ENCODE results near the gene SMAD6. TPM values are rescaled to one million over a fixed set of nuclear protein-coding genes. Genes with fewer than 3 reads are reported as not detected.

SMAD6 gene
- polyA plus RNA-seq, 1 donor from 2014 or later, result 0.16 TPM

DNA sequence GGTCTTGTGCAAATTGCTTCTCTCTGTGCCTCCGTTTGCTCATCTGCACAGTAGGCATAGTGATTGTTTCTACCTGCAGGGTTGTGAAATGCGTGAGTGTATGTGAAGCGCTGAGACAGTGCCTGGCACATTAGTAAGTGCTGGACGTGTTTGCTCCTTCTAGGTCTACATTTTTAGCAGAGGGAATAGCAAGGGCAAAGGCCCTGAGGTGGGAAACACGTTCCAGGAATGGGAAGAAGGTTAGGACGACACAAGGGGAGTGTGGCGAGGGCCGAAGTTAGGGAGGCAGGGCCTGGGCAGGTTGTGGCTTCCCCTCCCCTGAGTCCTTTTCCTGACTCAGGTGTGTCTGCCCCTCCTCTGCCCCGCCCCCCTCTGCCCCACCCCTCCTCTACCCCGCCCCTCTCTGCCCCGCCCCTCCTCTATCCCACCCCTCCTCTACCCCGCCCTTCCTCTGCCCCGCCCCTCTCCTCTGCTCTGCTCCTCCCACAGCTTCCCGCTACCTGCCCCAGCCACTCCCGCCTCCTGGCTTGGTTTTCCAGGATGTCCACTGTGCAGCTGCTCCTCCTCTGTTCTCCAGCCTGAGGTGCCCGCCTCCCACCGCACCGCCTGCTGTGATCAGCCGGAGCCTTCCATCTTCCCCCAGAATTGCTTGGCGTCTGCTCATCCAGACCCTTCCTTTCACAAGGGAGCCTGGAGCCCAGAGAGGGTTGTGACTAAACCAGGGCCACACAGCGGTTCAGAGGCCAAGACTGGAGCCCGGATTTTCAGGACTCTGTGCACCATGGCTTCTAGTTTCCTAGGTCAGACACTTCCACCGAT, 31.1 kb upstream of the SMAD6 start:
- Histone ChIP-seq H2AFZ (ENCODE audit: low read depth, low read length) (no peak overlapping the region), H3K9me2 (ENCODE audit: insufficient read depth, low read length) (no peaks in the 10 kb centered on the region), H3K4me3 (ENCODE audit: low read length) (no peak overlapping the region), H3K4me2 (ENCODE audit: low read length) (no peak overlapping the region), H3K36me3 (ENCODE audit: insufficient read depth, low read length) (no peaks in the 10 kb centered on the region), H3F3A (ENCODE audit: insufficient read depth, low read length, poor library complexity, severe bottlenecking) (no peaks in the 10 kb centered on the region), H3K27me3 (ENCODE audit: insufficient read depth, low read depth, low read length) (no peaks in the 10 kb centered on the region), H3K9ac (ENCODE audit: low read length) (no peak overlapping the region), H3K9me3 (ENCODE audit: low read length) (no peaks in the 10 kb centered on the region), H3K79me2 (replicated peaks; ENCODE audit: insufficient read depth, low read length) (no peaks in the 10 kb centered on the region), H4K20me1 (ENCODE audit: insufficient read depth) (no peaks in the 10 kb centered on the region), H3K27ac (ENCODE audit: low read length) (no peak overlapping the region)
- no peak for TF ChIP-seq MXI1 (conservative IDR thresholded peaks at IDR 0.05; ENCODE audit: poor library complexity, severe bottlenecking)
- TF ChIP-seq TAF1 (IDR thresholded peaks at IDR 0.05; ENCODE audit: low read depth), result no peak
- TF ChIP-seq POLR2AphosphoS5 (IDR thresholded peaks at IDR 0.05), result no peak
- no peak for TF ChIP-seq EZH2 (IDR thresholded peaks at IDR 0.05; ENCODE audit: borderline replicate concordance, insufficient read depth, low read length, poor library complexity, severe bottlenecking)
- TF ChIP-seq, protein P1, sequence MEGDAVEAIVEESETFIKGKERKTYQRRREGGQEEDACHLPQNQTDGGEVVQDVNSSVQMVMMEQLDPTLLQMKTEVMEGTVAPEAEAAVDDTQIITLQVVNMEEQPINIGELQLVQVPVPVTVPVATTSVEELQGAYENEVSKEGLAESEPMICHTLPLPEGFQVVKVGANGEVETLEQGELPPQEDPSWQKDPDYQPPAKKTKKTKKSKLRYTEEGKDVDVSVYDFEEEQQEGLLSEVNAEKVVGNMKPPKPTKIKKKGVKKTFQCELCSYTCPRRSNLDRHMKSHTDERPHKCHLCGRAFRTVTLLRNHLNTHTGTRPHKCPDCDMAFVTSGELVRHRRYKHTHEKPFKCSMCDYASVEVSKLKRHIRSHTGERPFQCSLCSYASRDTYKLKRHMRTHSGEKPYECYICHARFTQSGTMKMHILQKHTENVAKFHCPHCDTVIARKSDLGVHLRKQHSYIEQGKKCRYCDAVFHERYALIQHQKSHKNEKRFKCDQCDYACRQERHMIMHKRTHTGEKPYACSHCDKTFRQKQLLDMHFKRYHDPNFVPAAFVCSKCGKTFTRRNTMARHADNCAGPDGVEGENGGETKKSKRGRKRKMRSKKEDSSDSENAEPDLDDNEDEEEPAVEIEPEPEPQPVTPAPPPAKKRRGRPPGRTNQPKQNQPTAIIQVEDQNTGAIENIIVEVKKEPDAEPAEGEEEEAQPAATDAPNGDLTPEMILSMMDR (IDR thresholded peaks at IDR 0.05; ENCODE audit: poor library complexity, severe bottlenecking), result no peak
- TF ChIP-seq SMC3 (conservative IDR thresholded peaks at IDR 0.05; ENCODE audit: poor library complexity), result no peak
- TF ChIP-seq, protein P2, sequence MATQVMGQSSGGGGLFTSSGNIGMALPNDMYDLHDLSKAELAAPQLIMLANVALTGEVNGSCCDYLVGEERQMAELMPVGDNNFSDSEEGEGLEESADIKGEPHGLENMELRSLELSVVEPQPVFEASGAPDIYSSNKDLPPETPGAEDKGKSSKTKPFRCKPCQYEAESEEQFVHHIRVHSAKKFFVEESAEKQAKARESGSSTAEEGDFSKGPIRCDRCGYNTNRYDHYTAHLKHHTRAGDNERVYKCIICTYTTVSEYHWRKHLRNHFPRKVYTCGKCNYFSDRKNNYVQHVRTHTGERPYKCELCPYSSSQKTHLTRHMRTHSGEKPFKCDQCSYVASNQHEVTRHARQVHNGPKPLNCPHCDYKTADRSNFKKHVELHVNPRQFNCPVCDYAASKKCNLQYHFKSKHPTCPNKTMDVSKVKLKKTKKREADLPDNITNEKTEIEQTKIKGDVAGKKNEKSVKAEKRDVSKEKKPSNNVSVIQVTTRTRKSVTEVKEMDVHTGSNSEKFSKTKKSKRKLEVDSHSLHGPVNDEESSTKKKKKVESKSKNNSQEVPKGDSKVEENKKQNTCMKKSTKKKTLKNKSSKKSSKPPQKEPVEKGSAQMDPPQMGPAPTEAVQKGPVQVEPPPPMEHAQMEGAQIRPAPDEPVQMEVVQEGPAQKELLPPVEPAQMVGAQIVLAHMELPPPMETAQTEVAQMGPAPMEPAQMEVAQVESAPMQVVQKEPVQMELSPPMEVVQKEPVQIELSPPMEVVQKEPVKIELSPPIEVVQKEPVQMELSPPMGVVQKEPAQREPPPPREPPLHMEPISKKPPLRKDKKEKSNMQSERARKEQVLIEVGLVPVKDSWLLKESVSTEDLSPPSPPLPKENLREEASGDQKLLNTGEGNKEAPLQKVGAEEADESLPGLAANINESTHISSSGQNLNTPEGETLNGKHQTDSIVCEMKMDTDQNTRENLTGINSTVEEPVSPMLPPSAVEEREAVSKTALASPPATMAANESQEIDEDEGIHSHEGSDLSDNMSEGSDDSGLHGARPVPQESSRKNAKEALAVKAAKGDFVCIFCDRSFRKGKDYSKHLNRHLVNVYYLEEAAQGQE (IDR thresholded peaks at IDR 0.05; ENCODE audit: borderline replicate concordance), result no peak
- no peak for TF ChIP-seq EP300 (conservative IDR thresholded peaks at IDR 0.05; ENCODE audit: poor library complexity, severe bottlenecking)
- no peak for TF ChIP-seq RAD21 (conservative IDR thresholded peaks at IDR 0.05)

DNA sequence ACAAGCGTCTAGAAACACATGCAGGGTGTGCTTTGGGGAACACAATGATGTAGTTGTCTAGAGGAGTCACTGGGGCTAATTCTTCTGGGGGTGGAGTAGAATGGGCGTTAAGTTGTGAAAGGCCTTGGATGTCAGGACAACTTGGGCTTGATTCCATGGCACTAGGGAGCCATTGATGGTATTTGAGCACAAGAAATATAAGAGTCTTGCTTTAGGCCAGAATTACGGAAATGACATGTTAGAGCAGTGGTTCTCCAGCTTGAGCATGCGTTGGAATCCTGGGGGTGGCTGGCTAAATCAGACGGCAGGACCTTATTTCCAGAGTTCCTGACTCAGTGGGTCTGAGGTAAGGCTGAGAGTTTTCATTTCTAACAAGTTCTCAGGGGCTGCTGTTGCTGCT, 29.2 kb upstream of the SMAD6 start:
- H4K20me1 ChIP-seq (ENCODE audit: insufficient read depth), result no peaks in the 10 kb centered on the region
- H3K9ac ChIP-seq (ENCODE audit: low read length), result no peak overlapping the region
- no peak overlapping the region for H3K4me3 ChIP-seq (ENCODE audit: low read length)
- no peaks in the 10 kb centered on the region for H3K9me2 ChIP-seq (ENCODE audit: insufficient read depth, low read length)
- H3K79me2 ChIP-seq (replicated peaks; ENCODE audit: insufficient read depth, low read length), result no peaks in the 10 kb centered on the region
- no peaks in the 10 kb centered on the region for H3K9me3 ChIP-seq (ENCODE audit: low read length)
- no peak overlapping the region for H3K4me2 ChIP-seq (ENCODE audit: low read length)
- H3F3A ChIP-seq (ENCODE audit: insufficient read depth, low read length, poor library complexity, severe bottlenecking), result no peaks in the 10 kb centered on the region
- no peaks in the 10 kb centered on the region for H3K27me3 ChIP-seq (ENCODE audit: insufficient read depth, low read depth, low read length)
- H2AFZ ChIP-seq (ENCODE audit: low read depth, low read length), result no peak overlapping the region
- no peaks in the 10 kb centered on the region for H3K36me3 ChIP-seq (ENCODE audit: insufficient read depth, low read length)
- no peak overlapping the region for H3K27ac ChIP-seq (ENCODE audit: low read length)
- TF ChIP-seq MXI1 (conservative IDR thresholded peaks at IDR 0.05; ENCODE audit: poor library complexity, severe bottlenecking), result no peak
- no peak for TF ChIP-seq EZH2 (IDR thresholded peaks at IDR 0.05; ENCODE audit: borderline replicate concordance, insufficient read depth, low read length, poor library complexity, severe bottlenecking)
- TF ChIP-seq, protein P1 (IDR thresholded peaks at IDR 0.05; ENCODE audit: poor library complexity, severe bottlenecking), result no peak
- TF ChIP-seq EP300 (conservative IDR thresholded peaks at IDR 0.05; ENCODE audit: poor library complexity, severe bottlenecking), result no peak
- TF ChIP-seq, protein P2 (IDR thresholded peaks at IDR 0.05; ENCODE audit: borderline replicate concordance), result no peak
- no peak for TF ChIP-seq SMC3 (conservative IDR thresholded peaks at IDR 0.05; ENCODE audit: poor library complexity)
- no peak for TF ChIP-seq RAD21 (conservative IDR thresholded peaks at IDR 0.05)

Measured in neural cell (in vitro differentiated cells).